Osteoblast (primary cell): Measurements from ENCODE around the gene MSANTD1. TPM values are rescaled to one million over a fixed set of nuclear protein-coding genes. Genes with fewer than 3 reads are reported as not detected.

Experiments
- DNase-seq: peaks from one replicate; pipeline ENCODE4 v3.0.0; 2011; ENCODE audit warnings: low spot score, mixed read lengths; ENCODE audit not compliant: insufficient read length; ENCODE audit errors: missing footprints
- H2AFZ ChIP-seq: 2 replicates; pipeline ENCODE4 v1.6.0; 2011; ENCODE audit warnings: mild to moderate bottlenecking, low read length
- H3K27ac ChIP-seq: 2 replicates; pipeline ENCODE4 v1.5.1; 2011; ENCODE audit warnings: mild to moderate bottlenecking, low read depth, low read length, moderate library complexity
- H3K27me3 ChIP-seq: 2 replicates; pipeline ENCODE4 v1.6.0; 2012; ENCODE audit warnings: mild to moderate bottlenecking, control low read depth, inconsistent platforms, low read length, moderate library complexity; ENCODE audit not compliant: insufficient read depth
- H3K36me3 ChIP-seq: 2 replicates; pipeline ENCODE4 v1.5.1; 2011; ENCODE audit warnings: mild to moderate bottlenecking, low read length, control low read depth, moderate library complexity; ENCODE audit not compliant: insufficient read depth
- H3K4me1 ChIP-seq: 2 replicates; pipeline ENCODE4 v1.5.1; 2011; ENCODE audit warnings: mild to moderate bottlenecking, low read length, control low read depth, moderate library complexity; ENCODE audit not compliant: insufficient read depth
- H3K4me2 ChIP-seq: 2 replicates; pipeline ENCODE4 v1.6.0; 2011; ENCODE audit warnings: mild to moderate bottlenecking, low read length; ENCODE audit not compliant: insufficient read depth
- H3K4me3 ChIP-seq: fragments of 200-600 bp; sonication (generic); 3 replicates; pipeline ENCODE4 v1.5.1; 2012; ENCODE audit warnings: mild to moderate bottlenecking, low read length, inconsistent platforms; ENCODE audit not compliant: insufficient read depth
- H3K79me2 ChIP-seq: 2 replicates; pipeline ENCODE4 v1.6.0; 2012; ENCODE audit warnings: mild to moderate bottlenecking, low read length, control low read depth, inconsistent platforms; ENCODE audit not compliant: insufficient read depth
- H3K9me3 ChIP-seq: 2 replicates; pipeline ENCODE4 v1.5.1; 2011; ENCODE audit warnings: low read depth, low read length, control low read depth
- H4K20me1 ChIP-seq: 2 replicates; pipeline ENCODE4 v1.6.0; 2012; ENCODE audit warnings: mild to moderate bottlenecking, low read length, control low read depth; ENCODE audit not compliant: insufficient read depth
- total RNA-seq: library from RNA; depleted of rRNA; stranded (reverse); fragments of >200 nt; gene quantifications from 2 replicates; pipeline ENCODE4 v1.2.3, GENCODE V29; 2012
- TF ChIP-seq, protein P1 (sequence below): IDR thresholded peaks from 2 replicates; pipeline ENCODE4 v1.5.1; 2011; ENCODE audit warnings: mild to moderate bottlenecking, low read depth, low read length, moderate library complexity; ENCODE audit errors: extremely low read depth

MSANTD1 gene
- total RNA-seq, 1 donor = 0.72 TPM

DNA sequence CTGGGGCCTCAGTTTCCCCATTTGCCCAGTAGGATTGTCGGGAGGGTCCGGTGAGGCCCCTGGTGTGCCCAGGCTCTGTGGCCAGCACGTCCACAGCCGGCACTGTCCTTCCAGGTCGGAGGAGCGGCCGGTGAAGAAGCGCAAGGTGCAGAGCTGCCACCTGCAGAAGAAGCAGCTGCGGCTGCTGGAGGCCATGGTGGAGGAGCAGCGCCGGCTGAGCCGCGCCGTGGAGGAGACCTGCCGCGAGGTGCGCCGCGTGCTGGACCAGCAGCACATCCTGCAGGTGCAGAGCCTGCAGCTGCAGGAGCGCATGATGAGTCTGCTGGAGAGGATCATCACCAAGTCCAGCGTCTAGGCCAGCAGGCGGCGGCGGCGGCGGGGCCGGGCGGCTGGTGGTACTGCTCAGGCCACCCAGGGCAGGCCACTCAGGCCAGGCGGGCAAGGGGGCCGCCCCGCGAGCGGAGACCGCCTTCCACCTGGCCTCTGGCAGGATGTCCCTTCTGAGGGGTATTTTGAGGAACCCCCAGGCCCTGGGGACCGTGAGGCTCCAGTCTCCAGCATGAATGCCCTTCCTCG lies 6.7 kb downstream of the MSANTD1 start:
- H3K4me3 ChIP-seq = no peak overlapping the region
- DNase-seq = peak; percentile 45
- no peaks in the 10 kb centered on the region for H3K4me1 ChIP-seq
- no peaks in the 10 kb centered on the region for H4K20me1 ChIP-seq
- H3K36me3 ChIP-seq = no peaks in the 10 kb centered on the region
- TF ChIP-seq, protein P1, sequence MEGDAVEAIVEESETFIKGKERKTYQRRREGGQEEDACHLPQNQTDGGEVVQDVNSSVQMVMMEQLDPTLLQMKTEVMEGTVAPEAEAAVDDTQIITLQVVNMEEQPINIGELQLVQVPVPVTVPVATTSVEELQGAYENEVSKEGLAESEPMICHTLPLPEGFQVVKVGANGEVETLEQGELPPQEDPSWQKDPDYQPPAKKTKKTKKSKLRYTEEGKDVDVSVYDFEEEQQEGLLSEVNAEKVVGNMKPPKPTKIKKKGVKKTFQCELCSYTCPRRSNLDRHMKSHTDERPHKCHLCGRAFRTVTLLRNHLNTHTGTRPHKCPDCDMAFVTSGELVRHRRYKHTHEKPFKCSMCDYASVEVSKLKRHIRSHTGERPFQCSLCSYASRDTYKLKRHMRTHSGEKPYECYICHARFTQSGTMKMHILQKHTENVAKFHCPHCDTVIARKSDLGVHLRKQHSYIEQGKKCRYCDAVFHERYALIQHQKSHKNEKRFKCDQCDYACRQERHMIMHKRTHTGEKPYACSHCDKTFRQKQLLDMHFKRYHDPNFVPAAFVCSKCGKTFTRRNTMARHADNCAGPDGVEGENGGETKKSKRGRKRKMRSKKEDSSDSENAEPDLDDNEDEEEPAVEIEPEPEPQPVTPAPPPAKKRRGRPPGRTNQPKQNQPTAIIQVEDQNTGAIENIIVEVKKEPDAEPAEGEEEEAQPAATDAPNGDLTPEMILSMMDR = no peak
- no peak overlapping the region for H3K27ac ChIP-seq
- H3K27me3 ChIP-seq = no peaks in the 10 kb centered on the region
- H3K4me2 ChIP-seq = no peak overlapping the region
- no peaks in the 10 kb centered on the region for H3K79me2 ChIP-seq
- H3K9me3 ChIP-seq = no peaks in the 10 kb centered on the region
- no peak overlapping the region for H2AFZ ChIP-seq

DNA sequence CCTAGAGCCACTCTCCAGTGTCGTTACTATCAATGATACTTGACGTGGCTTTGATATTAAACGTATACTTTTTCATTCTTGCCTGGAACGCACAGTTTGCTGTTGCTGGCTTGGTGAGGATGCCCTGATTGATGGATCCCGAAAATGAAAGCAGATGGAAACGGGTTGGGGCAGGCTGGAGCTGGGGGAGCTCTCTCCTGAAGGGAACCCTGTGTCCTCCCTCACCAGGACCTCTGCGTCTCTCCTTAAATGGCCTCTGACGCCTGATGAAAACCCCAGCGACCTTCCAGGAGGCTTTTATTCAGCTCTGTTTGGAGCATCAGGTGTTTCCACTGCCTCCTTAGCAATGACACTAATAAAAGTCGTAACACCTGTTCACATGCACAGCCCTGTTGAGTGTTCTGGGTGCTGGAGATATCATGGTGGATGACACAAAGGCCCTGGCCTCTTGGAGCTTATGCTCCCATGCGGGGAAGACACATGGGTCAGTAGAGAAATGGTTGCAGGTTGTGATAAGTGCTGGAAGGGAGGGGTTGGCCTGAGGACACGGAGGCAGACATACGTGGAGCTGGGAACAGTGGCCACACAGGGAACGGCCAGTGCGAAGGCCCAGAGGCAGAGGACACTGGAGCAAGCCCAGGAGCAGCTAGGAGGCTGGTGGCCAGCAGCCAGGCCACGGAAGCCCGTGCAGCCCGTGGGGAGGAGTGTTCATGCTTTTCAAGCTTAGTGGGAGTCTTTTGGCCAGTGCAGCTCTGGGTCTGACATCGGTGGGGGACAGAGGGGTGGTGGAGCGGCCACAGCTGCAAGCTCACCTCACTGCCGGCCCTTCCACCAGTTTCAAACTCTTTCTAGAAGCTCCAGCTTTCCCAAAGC lies 7.5 kb downstream of the MSANTD1 start:
- Histone ChIP-seq H3K27ac (no peak overlapping the region), H3K36me3 (no peaks in the 10 kb centered on the region), H3K4me3 (no peak overlapping the region), H3K27me3 (no peaks in the 10 kb centered on the region), H2AFZ (no peak overlapping the region), H3K4me1 (no peaks in the 10 kb centered on the region), H3K79me2 (no peaks in the 10 kb centered on the region), H4K20me1 (no peaks in the 10 kb centered on the region), H3K9me3 (no peaks in the 10 kb centered on the region), H3K4me2 (no peak overlapping the region)
- peak; percentile 80 for DNase-seq
- TF ChIP-seq, protein P1 = no peak

DNA sequence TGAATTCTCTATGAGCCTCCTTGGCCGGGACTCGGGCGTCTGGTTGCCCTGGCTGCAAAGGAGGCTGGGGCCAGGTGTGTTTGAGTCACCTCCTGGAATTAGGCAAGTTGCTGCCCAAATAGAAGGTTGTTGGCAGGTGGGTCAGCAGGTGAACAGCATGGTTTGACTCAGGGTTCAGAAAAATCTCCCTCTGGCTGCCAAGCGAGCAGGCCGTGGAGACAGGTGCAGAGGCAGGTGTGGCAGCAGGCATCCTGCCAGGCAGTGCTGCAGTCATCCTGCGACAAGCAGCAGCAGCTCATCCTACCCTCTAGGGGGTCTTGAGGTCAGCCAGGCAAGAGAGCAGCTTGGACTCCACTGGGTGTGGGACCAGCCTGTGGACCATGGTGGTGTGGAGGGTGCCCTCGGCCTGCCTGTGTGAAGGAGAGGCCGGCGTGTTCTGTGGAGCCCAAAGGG lies 8.2 kb downstream of the MSANTD1 start:
- Histone ChIP-seq H3K9me3 (no peaks in the 10 kb centered on the region), H3K79me2 (no peaks in the 10 kb centered on the region), H3K36me3 (no peaks in the 10 kb centered on the region), H3K27ac (no peak overlapping the region), H3K4me1 (no peaks in the 10 kb centered on the region), H2AFZ (no peak overlapping the region), H3K4me3 (no peak overlapping the region), H3K27me3 (no peaks in the 10 kb centered on the region), H4K20me1 (no peaks in the 10 kb centered on the region), H3K4me2 (no peak overlapping the region)
- TF ChIP-seq, protein P1 = no peak
- no peak for DNase-seq
